ENCODE results near the gene NRIP3.
"Not testable (repeated sequence)": the region's sequence is repeated elsewhere in the genome, so short reads cannot be mapped to it uniquely, and the experiment has no call there.

NRIP3 gene

GRCh38 chr11:8967184-8967583 is 36.6 kb downstream of the NRIP3 start:
- no peak for DNase-seq

GRCh38 chr11:8964324-8965320 is 39.2 kb downstream of the NRIP3 start, which contains the start of gene TMEM9B:
TSS of gene TMEM9B (minus strand) at chr11:8964442. CDS start at chr11:8964313, 129 bp downstream.
- peak; percentile 95 for DNase-seq

- peak; percentile 94 for DNase-seq
These were observed 40.1 kb downstream of the NRIP3 start for GRCh38 chr11:8963569-8964323.

- DNase-seq: no peak
These were observed 41.0 kb downstream of the NRIP3 start for GRCh38 chr11:8962841-8963240.

GRCh38 chr11:8961401-8961800 is 42.4 kb downstream of the NRIP3 start:
- DNase-seq: no peak

- DNase-seq: peak; percentile 83
These were observed 44.1 kb downstream of the NRIP3 start for GRCh38 chr11:8959546-8960166.

- no peak for DNase-seq
These were observed 46.9 kb downstream of the NRIP3 start for GRCh38 chr11:8956860-8957259.

GRCh38 chr11:8948886-8949285 is 54.9 kb downstream of the NRIP3 start:
- no peak for DNase-seq

- DNase-seq: no peak
These were observed 56.4 kb downstream of the NRIP3 start for GRCh38 chr11:8947230-8947943.

- no peak for DNase-seq
These were observed 61.2 kb downstream of the NRIP3 start, which contains the start of gene ASCL3 for GRCh38 chr11:8942518-8943066. TSS of gene ASCL3 (minus strand) at chr11:8943016. CDS start at chr11:8938161, 4,855 bp downstream.

GRCh38 chr11:8941341-8942103 is 62.3 kb downstream of the NRIP3 start:
- DNase-seq: no peak

- DNase-seq: no peak
These were observed 66.1 kb downstream of the NRIP3 start for GRCh38 chr11:8937659-8938058.

GRCh38 chr11:8937159-8937558 is 66.6 kb downstream of the NRIP3 start:
- no peak for DNase-seq

- DNase-seq: not testable (repeated sequence)
These were observed 68.0 kb downstream of the NRIP3 start for GRCh38 chr11:8935789-8936188.

- DNase-seq: no peak
These were observed 68.9 kb downstream of the NRIP3 start for GRCh38 chr11:8934742-8935488.

- DNase-seq: no peak
These were observed 69.9 kb downstream of the NRIP3 start for GRCh38 chr11:8933931-8934330.

GRCh38 chr11:8932564-8933180 is 71.1 kb downstream of the NRIP3 start, which contains the start of gene C11orf16:
TSS of gene C11orf16 (minus strand) at chr11:8932947. CDS start at chr11:8932308, 639 bp downstream.
- peak; percentile 93 for DNase-seq
